Neural cell (in vitro differentiated cells): ENCODE data around the gene GALNT12. TPM values are rescaled to one million over a fixed set of nuclear protein-coding genes. Genes with fewer than 3 reads are reported as not detected.

ENCODE experiments used
- H2AFZ ChIP-seq: fragments of 200-600, 300-800 bp; sonication (generic), shearing (Covaris generic); 2 replicates; pipeline ENCODE4 v1.6.0; 2014; ENCODE audit warnings: low read depth, mild to moderate bottlenecking, antibody characterized with exemption, low read length, moderate library complexity
- H3F3A ChIP-seq: fragments of 200-600 bp; shearing (Covaris generic); 2 replicates; pipeline ENCODE4 v1.6.1; 2016; ENCODE audit warnings: mild to moderate bottlenecking, moderate library complexity, mixed read lengths, antibody characterized with exemption, low read length; ENCODE audit not compliant: insufficient read depth, poor library complexity, severe bottlenecking
- H3K27ac ChIP-seq: fragments of 200-600, 300-800 bp; sonication (generic), shearing (Covaris generic); 2 replicates; pipeline ENCODE4 v1.5.1; 2014; ENCODE audit warnings: mild to moderate bottlenecking, low read length, moderate library complexity
- H3K27me3 ChIP-seq: fragments of 300-800, 200-600 bp; sonication (generic), shearing (Covaris generic); 2 replicates; pipeline ENCODE4 v1.6.0; 2014; ENCODE audit warnings: mild to moderate bottlenecking, low read depth, low read length, moderate library complexity; ENCODE audit not compliant: insufficient read depth
- H3K36me3 ChIP-seq: fragments of 300-800, 200-600 bp; sonication (generic), shearing (Covaris generic); 2 replicates; pipeline ENCODE4 v1.5.1; 2014; ENCODE audit warnings: mild to moderate bottlenecking, antibody characterized with exemption, low read length, moderate library complexity; ENCODE audit not compliant: insufficient read depth
- H3K4me2 ChIP-seq: fragments of 300-800, 200-600 bp; sonication (generic), shearing (Covaris generic); 2 replicates; pipeline ENCODE4 v1.6.0; 2014; ENCODE audit warnings: mild to moderate bottlenecking, low read length
- H3K4me3 ChIP-seq: fragments of 300-800, 200-600 bp; sonication (generic), shearing (Covaris generic); 2 replicates; pipeline ENCODE4 v1.5.1; 2014; ENCODE audit warnings: mild to moderate bottlenecking, low read length, moderate library complexity
- H3K79me2 ChIP-seq: fragments of 200-600 bp; shearing (Covaris generic); replicated peaks from 2 replicates; pipeline ENCODE4 v1.6.0; 2014; ENCODE audit warnings: mild to moderate bottlenecking, low read length, moderate library complexity; ENCODE audit not compliant: insufficient read depth
- H3K9ac ChIP-seq: fragments of 300-800, 200-600 bp; sonication (generic), shearing (Covaris generic); 2 replicates; pipeline ENCODE4 v1.6.1; 2016; ENCODE audit warnings: mild to moderate bottlenecking, low read length, mixed read lengths
- H3K9me2 ChIP-seq: fragments of 200-600 bp; shearing (Covaris generic); 2 replicates; pipeline ENCODE4 v1.6.1; 2016; ENCODE audit warnings: mild to moderate bottlenecking, low read length, mixed read lengths; ENCODE audit not compliant: insufficient read depth
- H3K9me3 ChIP-seq: fragments of 200-600, 300-800 bp; sonication (generic), shearing (Covaris generic); 2 replicates; pipeline ENCODE4 v1.6.1; 2016; ENCODE audit warnings: mild to moderate bottlenecking, mixed run types, low read length, moderate library complexity, mixed read lengths
- H4K20me1 ChIP-seq: fragments of 200-600 bp; shearing (Covaris generic); 2 replicates; pipeline ENCODE4 v1.6.1; 2016; ENCODE audit warnings: mild to moderate bottlenecking, mixed run types; ENCODE audit not compliant: insufficient read depth
- CTCF ChIP-seq: fragments of 450-650 bp; IDR thresholded peaks from 2 replicates; pipeline ENCODE4 v1.5.1; 2014; ENCODE audit warnings: antibody characterized with exemption, mild to moderate bottlenecking, moderate library complexity; ENCODE audit not compliant: poor library complexity, severe bottlenecking
- EP300 ChIP-seq: fragments of 450-650 bp; conservative IDR thresholded peaks from 2 replicates; pipeline ENCODE4 v1.6.1; 2014; ENCODE audit warnings: antibody characterized with exemption, mild to moderate bottlenecking, moderate library complexity; ENCODE audit not compliant: poor library complexity, severe bottlenecking
- EZH2 ChIP-seq: fragments of 200-600, 300-800 bp; shearing (Covaris generic), sonication (generic); IDR thresholded peaks from 2 replicates; pipeline ENCODE4 v1.6.1; 2014; ENCODE audit warnings: antibody characterized with exemption, low read length, borderline replicate concordance, mild to moderate bottlenecking; ENCODE audit not compliant: insufficient read depth, poor library complexity, severe bottlenecking
- MXI1 ChIP-seq: fragments of 450-650 bp; conservative IDR thresholded peaks from 2 replicates; pipeline ENCODE4 v1.6.1; 2014; ENCODE audit warnings: antibody characterized with exemption, mild to moderate bottlenecking; ENCODE audit not compliant: poor library complexity, severe bottlenecking
- POLR2AphosphoS5 ChIP-seq: IDR thresholded peaks from 2 replicates; pipeline ENCODE4 v1.6.1; 2012
- RAD21 ChIP-seq: fragments of 450-650 bp; conservative IDR thresholded peaks from 2 replicates; pipeline ENCODE4 v1.6.1; 2014; ENCODE audit warnings: antibody characterized with exemption, mild to moderate bottlenecking, moderate library complexity
- REST ChIP-seq: IDR thresholded peaks from 2 replicates; pipeline ENCODE4 v1.6.1; 2012; ENCODE audit warnings: borderline replicate concordance
- SMC3 ChIP-seq: fragments of 450-650 bp; conservative IDR thresholded peaks from 2 replicates; pipeline ENCODE4 v1.6.1; 2014; ENCODE audit warnings: antibody characterized with exemption, mild to moderate bottlenecking, moderate library complexity; ENCODE audit not compliant: poor library complexity
- TAF1 ChIP-seq: IDR thresholded peaks from 2 replicates; pipeline ENCODE4 v1.6.1; 2012; ENCODE audit warnings: low read depth
- polyA plus RNA-seq: library from polyadenylated mRNA; depleted of rRNA; stranded (reverse); fragments of >200 nt; gene quantifications from 2 replicates; pipeline ENCODE4 v1.2.3, GENCODE V29; 2014

Gene GALNT12
- polyA plus RNA-seq, 1 donor from 2014 or later = 8.4 TPM

GRCh38 chr9:98770717-98771116 lies 36.8 kb upstream of the GALNT12 start:
- Histone ChIP-seq H3F3A (no peaks in the 10 kb centered on the region), H3K79me2 (no peaks in the 10 kb centered on the region), H4K20me1 (no peaks in the 10 kb centered on the region), H3K9me2 (no peaks in the 10 kb centered on the region), H3K36me3 (no peaks in the 10 kb centered on the region), H3K4me3 (no peak overlapping the region), H3K4me2 (no peak overlapping the region), H3K9me3 (no peaks in the 10 kb centered on the region), H3K27me3 (no peaks in the 10 kb centered on the region), H2AFZ (no peak overlapping the region), H3K9ac (no peak overlapping the region), H3K27ac (no peak overlapping the region)
- TF ChIP-seq SMC3 (no peak), RAD21 (no peak), POLR2AphosphoS5 (no peak), MXI1 (no peak), TAF1 (no peak), CTCF (no peak), EZH2 (no peak), EP300 (no peak), REST (no peak)

- Histone ChIP-seq H3F3A (no peaks in the 10 kb centered on the region), H3K36me3 (no peaks in the 10 kb centered on the region), H3K9me2 (no peaks in the 10 kb centered on the region), H3K4me3 (no peak overlapping the region), H3K9me3 (no peaks in the 10 kb centered on the region), H2AFZ (no peak overlapping the region), H3K4me2 (no peak overlapping the region), H3K27ac (no peak overlapping the region), H3K27me3 (no peaks in the 10 kb centered on the region), H4K20me1 (no peaks in the 10 kb centered on the region), H3K9ac (no peak overlapping the region), H3K79me2 (no peaks in the 10 kb centered on the region)
- no peak for TF ChIP-seq MXI1
- TF ChIP-seq EP300 = no peak
- TF ChIP-seq RAD21 = no peak
- TF ChIP-seq CTCF = no peak
- TF ChIP-seq TAF1 = no peak
- TF ChIP-seq EZH2 = no peak
- TF ChIP-seq SMC3 = no peak
- TF ChIP-seq POLR2AphosphoS5 = no peak
- no peak for TF ChIP-seq REST
These were observed 36.1 kb upstream of the GALNT12 start for GRCh38 chr9:98771209-98771874.
